ENCODE results near the gene SLC7A1.

The SLC7A1 gene

DNA sequence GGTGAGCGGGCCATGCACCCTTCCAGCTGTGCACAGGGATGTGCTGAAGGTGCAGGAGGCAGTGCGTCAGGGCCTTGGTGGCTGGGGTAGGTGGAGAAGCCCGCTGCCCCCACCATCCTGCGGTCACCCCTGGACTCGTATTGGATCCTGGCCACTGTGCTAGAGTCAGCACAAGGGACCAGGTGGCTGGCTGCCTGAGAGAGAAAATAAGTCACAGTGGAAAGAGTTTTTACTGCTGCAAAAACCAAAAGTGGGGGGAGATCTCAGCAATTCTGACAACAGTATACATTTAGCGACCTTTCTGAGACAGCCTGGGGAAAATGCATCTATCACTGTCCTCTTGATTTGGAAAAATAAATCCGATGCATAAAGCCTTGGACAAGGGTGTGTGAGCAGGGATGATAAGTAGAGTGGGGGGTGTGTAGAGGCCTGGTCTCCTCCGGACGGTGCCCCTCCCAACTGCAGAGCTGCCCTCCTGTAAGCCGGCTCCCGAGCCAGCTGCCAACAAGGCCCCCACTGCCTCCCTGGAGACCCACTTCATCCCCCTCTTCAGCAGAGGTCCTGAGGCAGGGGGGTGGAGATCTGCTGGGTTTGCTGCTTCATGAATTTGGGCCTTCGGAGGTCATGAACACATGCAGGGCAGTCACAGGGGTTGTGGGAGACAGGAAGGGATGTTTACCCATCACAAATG is 84.2 kb downstream of the SLC7A1 start:
- peaks cover 15% of the 10 kb centered on the region for H3K4me1 ChIP-seq (ENCODE audit: insufficient read depth, low read length, severe bottlenecking)
- no peak overlapping the region for H3K4me3 ChIP-seq (ENCODE audit: low read depth, low read length, poor library complexity, severe bottlenecking)
- H3K79me2 ChIP-seq (ENCODE audit: insufficient read depth, low read length) = no peaks in the 10 kb centered on the region
- TF ChIP-seq EZH2 (IDR thresholded peaks at IDR 0.05; ENCODE audit: borderline replicate concordance, low read length) = no peak
- TF ChIP-seq, protein P1, sequence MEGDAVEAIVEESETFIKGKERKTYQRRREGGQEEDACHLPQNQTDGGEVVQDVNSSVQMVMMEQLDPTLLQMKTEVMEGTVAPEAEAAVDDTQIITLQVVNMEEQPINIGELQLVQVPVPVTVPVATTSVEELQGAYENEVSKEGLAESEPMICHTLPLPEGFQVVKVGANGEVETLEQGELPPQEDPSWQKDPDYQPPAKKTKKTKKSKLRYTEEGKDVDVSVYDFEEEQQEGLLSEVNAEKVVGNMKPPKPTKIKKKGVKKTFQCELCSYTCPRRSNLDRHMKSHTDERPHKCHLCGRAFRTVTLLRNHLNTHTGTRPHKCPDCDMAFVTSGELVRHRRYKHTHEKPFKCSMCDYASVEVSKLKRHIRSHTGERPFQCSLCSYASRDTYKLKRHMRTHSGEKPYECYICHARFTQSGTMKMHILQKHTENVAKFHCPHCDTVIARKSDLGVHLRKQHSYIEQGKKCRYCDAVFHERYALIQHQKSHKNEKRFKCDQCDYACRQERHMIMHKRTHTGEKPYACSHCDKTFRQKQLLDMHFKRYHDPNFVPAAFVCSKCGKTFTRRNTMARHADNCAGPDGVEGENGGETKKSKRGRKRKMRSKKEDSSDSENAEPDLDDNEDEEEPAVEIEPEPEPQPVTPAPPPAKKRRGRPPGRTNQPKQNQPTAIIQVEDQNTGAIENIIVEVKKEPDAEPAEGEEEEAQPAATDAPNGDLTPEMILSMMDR (IDR thresholded peaks at IDR 0.05; ENCODE audit: low read length) = no peak
- H3K36me3 ChIP-seq (ENCODE audit: insufficient read depth, low read length) = peaks cover 47% of the 10 kb centered on the region
- H3K27ac ChIP-seq (ENCODE audit: low read depth, low read length, poor library complexity, severe bottlenecking) = no peak overlapping the region
- no peaks in the 10 kb centered on the region for H3F3A ChIP-seq (ENCODE audit: insufficient read depth, low read length)
- no peaks in the 10 kb centered on the region for H3K27me3 ChIP-seq (ENCODE audit: insufficient read depth, low read length)
- H2AFZ ChIP-seq (ENCODE audit: low read length) = no peak overlapping the region
- H3K9me3 ChIP-seq (ENCODE audit: low read length) = no peaks in the 10 kb centered on the region
- no peak overlapping the region for H3K9ac ChIP-seq (ENCODE audit: low read length)
- H3K4me2 ChIP-seq (ENCODE audit: low read length) = no peak overlapping the region
- no peaks in the 10 kb centered on the region for H3K9me2 ChIP-seq (ENCODE audit: low read depth, low read length)
- H4K20me1 ChIP-seq (ENCODE audit: insufficient read depth, low read length) = no peaks in the 10 kb centered on the region

DNA sequence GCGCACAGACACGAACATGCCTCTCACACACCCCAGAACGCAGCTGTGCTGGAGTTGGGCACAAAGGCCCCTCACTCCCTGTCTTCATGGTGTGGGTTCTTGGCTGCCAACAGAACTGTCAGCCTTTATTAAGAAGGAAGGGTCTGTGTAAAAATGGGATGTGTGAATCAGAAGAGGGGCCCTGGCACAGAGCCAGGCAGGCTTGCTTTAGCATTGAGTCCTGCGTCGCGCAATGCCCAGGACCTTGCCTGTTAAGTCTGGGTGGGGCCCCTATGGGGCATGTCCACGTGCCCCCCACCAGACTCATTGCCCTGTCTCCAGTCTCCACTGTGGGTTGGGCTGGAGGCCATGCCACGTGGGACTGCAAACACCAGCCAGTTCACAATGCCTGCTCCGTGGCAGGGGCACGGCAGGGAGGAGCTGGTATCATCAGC is 84.8 kb downstream of the SLC7A1 start:
- Histone ChIP-seq H3K27me3 (ENCODE audit: insufficient read depth, low read length) (no peaks in the 10 kb centered on the region), H2AFZ (ENCODE audit: low read length) (no peak overlapping the region), H3F3A (ENCODE audit: insufficient read depth, low read length) (no peaks in the 10 kb centered on the region), H3K36me3 (ENCODE audit: insufficient read depth, low read length) (peaks cover 42% of the 10 kb centered on the region), H3K9me2 (ENCODE audit: low read depth, low read length) (no peaks in the 10 kb centered on the region), H3K4me2 (ENCODE audit: low read length) (no peak overlapping the region), H3K4me1 (ENCODE audit: insufficient read depth, low read length, severe bottlenecking) (peaks cover 15% of the 10 kb centered on the region), H3K9me3 (ENCODE audit: low read length) (no peaks in the 10 kb centered on the region), H4K20me1 (ENCODE audit: insufficient read depth, low read length) (no peaks in the 10 kb centered on the region), H3K27ac (ENCODE audit: low read depth, low read length, poor library complexity, severe bottlenecking) (no peak overlapping the region), H3K79me2 (ENCODE audit: insufficient read depth, low read length) (no peaks in the 10 kb centered on the region), H3K4me3 (ENCODE audit: low read depth, low read length, poor library complexity, severe bottlenecking) (no peak overlapping the region), H3K9ac (ENCODE audit: low read length) (no peak overlapping the region)
- no peak for TF ChIP-seq EZH2 (IDR thresholded peaks at IDR 0.05; ENCODE audit: borderline replicate concordance, low read length)
- TF ChIP-seq, protein P1 (IDR thresholded peaks at IDR 0.05; ENCODE audit: low read length) = no peak

DNA sequence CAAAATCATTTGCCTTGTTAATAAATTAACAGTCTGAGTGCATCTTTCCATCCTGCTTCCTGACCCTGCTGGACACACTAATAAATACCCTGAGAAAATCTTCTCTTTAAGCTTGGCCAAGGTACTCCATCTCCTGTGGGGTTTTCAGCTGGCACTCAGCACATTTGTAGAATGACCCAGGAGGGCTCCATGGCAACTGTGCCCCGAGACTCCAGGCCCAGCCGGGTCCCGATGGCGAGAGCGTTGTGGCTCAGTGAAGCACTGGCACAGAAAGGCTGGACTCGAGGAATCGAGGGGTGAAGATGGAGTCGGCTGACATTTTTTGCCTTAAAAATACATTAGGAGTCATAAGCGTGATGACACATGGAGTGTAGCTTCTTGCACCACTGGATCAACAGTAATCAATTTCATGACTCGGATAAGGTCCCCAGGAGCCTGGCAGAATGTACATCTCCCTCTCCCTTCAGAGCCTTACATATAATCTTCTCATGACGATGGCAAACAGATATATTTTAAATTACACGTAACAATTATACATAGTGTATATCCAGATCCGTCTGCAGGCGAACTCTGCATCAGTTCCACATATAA is 85.4 kb downstream of the SLC7A1 start:
- Histone ChIP-seq H3K9ac (ENCODE audit: low read length) (no peak overlapping the region), H3K4me1 (ENCODE audit: insufficient read depth, low read length, severe bottlenecking) (peaks cover 15% of the 10 kb centered on the region), H3K4me3 (ENCODE audit: low read depth, low read length, poor library complexity, severe bottlenecking) (no peak overlapping the region), H3K9me3 (ENCODE audit: low read length) (no peaks in the 10 kb centered on the region), H3K4me2 (ENCODE audit: low read length) (no peak overlapping the region), H3K79me2 (ENCODE audit: insufficient read depth, low read length) (no peaks in the 10 kb centered on the region), H3K36me3 (ENCODE audit: insufficient read depth, low read length) (peaks cover 36% of the 10 kb centered on the region), H3F3A (ENCODE audit: insufficient read depth, low read length) (no peaks in the 10 kb centered on the region), H3K27me3 (ENCODE audit: insufficient read depth, low read length) (no peaks in the 10 kb centered on the region), H4K20me1 (ENCODE audit: insufficient read depth, low read length) (no peaks in the 10 kb centered on the region), H3K27ac (ENCODE audit: low read depth, low read length, poor library complexity, severe bottlenecking) (no peak overlapping the region), H3K9me2 (ENCODE audit: low read depth, low read length) (no peaks in the 10 kb centered on the region), H2AFZ (ENCODE audit: low read length) (no peak overlapping the region)
- no peak for TF ChIP-seq EZH2 (IDR thresholded peaks at IDR 0.05; ENCODE audit: borderline replicate concordance, low read length)
- TF ChIP-seq, protein P1 (IDR thresholded peaks at IDR 0.05; ENCODE audit: low read length) = no peak
